ENCODE data around the gene CRYBB1. TPM values are rescaled to one million over a fixed set of nuclear protein-coding genes. Genes with fewer than 3 reads are reported as not detected.
"Not testable (repeated sequence)": the region's sequence is repeated elsewhere in the genome, so short reads cannot be mapped to it uniquely, and the experiment has no call there.

The CRYBB1 gene
- total RNA-seq, 1 experiment from 2014 or later, result not detected

GRCh38 chr22:26623984-26624383, 6.2 kb upstream of the CRYBB1 start:
- DNase-seq (ENCODE audit: low read depth in 1 of 2, low spot score in 2 of 2), result no peak
- Histone ChIP-seq H3K9me3 (replicated peaks) (no peaks in the 10 kb centered on the region), H3K27me3 (replicated peaks) (no peaks in the 10 kb centered on the region), H3K4me3 (no peak overlapping the region), H3K4me1 (replicated peaks) (no peaks in the 10 kb centered on the region), H3K27ac (no peak overlapping the region), H3K36me3 (no peaks in the 10 kb centered on the region)

- Histone ChIP-seq H3K36me3 (no peaks in the 10 kb centered on the region), H3K27me3 (replicated peaks) (no peaks in the 10 kb centered on the region), H3K9me3 (replicated peaks) (no peaks in the 10 kb centered on the region), H3K4me1 (replicated peaks) (no peaks in the 10 kb centered on the region), H3K4me3 (no peak within 1 kb of the TSS), H3K27ac (no peak within 1 kb of the TSS)
- DNase-seq (ENCODE audit: low read depth in 1 of 2, low spot score in 2 of 2), result no peak
Measured at GRCh38 chr22:26621663-26622062, 3.8 kb upstream of the CRYBB1 start, which contains the start of gene CRYBA4. TSS of gene CRYBA4 (plus strand) at chr22:26621963. CDS start at chr22:26622597, 634 bp downstream.

GRCh38 chr22:26620197-26620596, 2.4 kb upstream of the CRYBB1 start:
- H3K36me3 ChIP-seq, result no peaks in the 10 kb centered on the region
- no peak overlapping the region for H3K4me3 ChIP-seq
- DNase-seq (ENCODE audit: low read depth in 1 of 2, low spot score in 2 of 2), result no peak
- no peaks in the 10 kb centered on the region for H3K27me3 ChIP-seq (replicated peaks)
- H3K27ac ChIP-seq, result no peak overlapping the region
- H3K4me1 ChIP-seq (replicated peaks), result no peaks in the 10 kb centered on the region
- H3K9me3 ChIP-seq (replicated peaks), result no peaks in the 10 kb centered on the region

- H3K27me3 ChIP-seq (replicated peaks), result no peaks in the 10 kb centered on the region
- H3K27ac ChIP-seq, result no peak overlapping the region
- no peaks in the 10 kb centered on the region for H3K36me3 ChIP-seq
- no peaks in the 10 kb centered on the region for H3K9me3 ChIP-seq (replicated peaks)
- no peak overlapping the region for H3K4me3 ChIP-seq
- no peak for DNase-seq (ENCODE audit: low read depth in 1 of 2, low spot score in 2 of 2)
- no peaks in the 10 kb centered on the region for H3K4me1 ChIP-seq (replicated peaks)
Measured at GRCh38 chr22:26619510-26619909, 1.7 kb upstream of the CRYBB1 start.

GRCh38 chr22:26618455-26618854, 628 bp upstream of the CRYBB1 start:
- DNase-seq (ENCODE audit: low read depth in 1 of 2, low spot score in 2 of 2), result no peak

GRCh38 chr22:26616650-26617049, 1.2 kb downstream of the CRYBB1 start:
- H3K27ac ChIP-seq, result no peak overlapping the region
- no peaks in the 10 kb centered on the region for H3K27me3 ChIP-seq (replicated peaks)
- DNase-seq (ENCODE audit: low read depth in 1 of 2, low spot score in 2 of 2), result no peak
- no peaks in the 10 kb centered on the region for H3K9me3 ChIP-seq (replicated peaks)
- H3K4me3 ChIP-seq, result no peak overlapping the region
- no peaks in the 10 kb centered on the region for H3K4me1 ChIP-seq (replicated peaks)
- H3K36me3 ChIP-seq, result no peaks in the 10 kb centered on the region

More at GRCh38 chr22:26618455-26618854, 628 bp upstream of the CRYBB1 start:
- no peaks in the 10 kb centered on the region for H3K4me1 ChIP-seq (replicated peaks)
- no peak overlapping the region for H3K27ac ChIP-seq
- H3K4me3 ChIP-seq, result no peak overlapping the region
- H3K36me3 ChIP-seq, result no peaks in the 10 kb centered on the region
- H3K27me3 ChIP-seq (replicated peaks), result no peaks in the 10 kb centered on the region
- H3K9me3 ChIP-seq (replicated peaks), result no peaks in the 10 kb centered on the region

GRCh38 chr22:26615830-26616435, 1.9 kb downstream of the CRYBB1 start:
- H3K36me3 ChIP-seq, result no peaks in the 10 kb centered on the region
- no peaks in the 10 kb centered on the region for H3K9me3 ChIP-seq (replicated peaks)
- no peak for DNase-seq (ENCODE audit: low read depth in 1 of 2, low spot score in 2 of 2)
- H3K4me3 ChIP-seq, result no peak overlapping the region
- no peaks in the 10 kb centered on the region for H3K27me3 ChIP-seq (replicated peaks)
- no peak overlapping the region for H3K27ac ChIP-seq
- H3K4me1 ChIP-seq (replicated peaks), result peaks cover 2% of the 10 kb centered on the region

- Histone ChIP-seq H3K27ac (no peak overlapping the region), H3K27me3 (replicated peaks) (no peaks in the 10 kb centered on the region), H3K4me1 (replicated peaks) (peaks cover 10% of the 10 kb centered on the region), H3K36me3 (no peaks in the 10 kb centered on the region), H3K9me3 (replicated peaks) (no peaks in the 10 kb centered on the region), H3K4me3 (no peak overlapping the region)
- DNase-seq (ENCODE audit: low read depth in 1 of 2, low spot score in 2 of 2), result no peak
Measured at GRCh38 chr22:26615149-26615548, 2.7 kb downstream of the CRYBB1 start.

GRCh38 chr22:26614322-26614721, 3.5 kb downstream of the CRYBB1 start:
- no peak overlapping the region for H3K27ac ChIP-seq
- H3K9me3 ChIP-seq (replicated peaks), result no peaks in the 10 kb centered on the region
- no peaks in the 10 kb centered on the region for H3K27me3 ChIP-seq (replicated peaks)
- no peaks in the 10 kb centered on the region for H3K36me3 ChIP-seq
- H3K4me3 ChIP-seq, result no peak overlapping the region
- peaks cover 15% of the 10 kb centered on the region for H3K4me1 ChIP-seq (replicated peaks)
- no peak for DNase-seq (ENCODE audit: low read depth in 1 of 2, low spot score in 2 of 2)

- not testable (repeated sequence) for H3K36me3 ChIP-seq
- H3K4me1 ChIP-seq (replicated peaks), result peaks cover 15% of the 10 kb centered on the region
Measured at GRCh38 chr22:26613753-26614152, 4.1 kb downstream of the CRYBB1 start.

GRCh38 chr22:26612652-26613051, 5.2 kb downstream of the CRYBB1 start:
- no peak for DNase-seq (ENCODE audit: low read depth in 1 of 2, low spot score in 2 of 2)
- Histone ChIP-seq H3K27ac (no peak overlapping the region), H3K27me3 (replicated peaks) (no peaks in the 10 kb centered on the region), H3K36me3 (no peaks in the 10 kb centered on the region), H3K9me3 (replicated peaks) (no peaks in the 10 kb centered on the region), H3K4me1 (replicated peaks) (peaks cover 15% of the 10 kb centered on the region), H3K4me3 (no peak overlapping the region)

More at GRCh38 chr22:26613753-26614152, 4.1 kb downstream of the CRYBB1 start:
- H3K27ac ChIP-seq; H3K27me3 ChIP-seq (replicated peaks); H3K4me3 ChIP-seq; H3K9me3 ChIP-seq (replicated peaks); DNase-seq (ENCODE audit: low read depth in 1 of 2, low spot score in 2 of 2): not testable (repeated sequence)

GRCh38 chr22:26610996-26611395, 6.8 kb downstream of the CRYBB1 start:
- H3K9me3 ChIP-seq (replicated peaks), result no peaks in the 10 kb centered on the region
- no peaks in the 10 kb centered on the region for H3K36me3 ChIP-seq
- peaks cover 19% of the 10 kb centered on the region for H3K4me1 ChIP-seq (replicated peaks)
- H3K27ac ChIP-seq, result 0 out of 2 replicates have a peak overlapping the region, but pooled peaks have one; percentile 2
- DNase-seq (ENCODE audit: low read depth in 1 of 2, low spot score in 2 of 2), result peak in 1 of 2 experiments; percentile 30
- H3K4me3 ChIP-seq, result no peak overlapping the region
- H3K27me3 ChIP-seq (replicated peaks), result no peaks in the 10 kb centered on the region

- DNase-seq (ENCODE audit: low read depth in 1 of 2, low spot score in 2 of 2), result peak; percentile 82 to 86
- Histone ChIP-seq H3K4me3 (no peak overlapping the region), H3K36me3 (no peaks in the 10 kb centered on the region), H3K9me3 (replicated peaks) (no peaks in the 10 kb centered on the region), H3K27ac (peak overlapping the region; percentile 56), H3K4me1 (replicated peaks) (peaks cover 19% of the 10 kb centered on the region), H3K27me3 (replicated peaks) (no peaks in the 10 kb centered on the region)
Measured at GRCh38 chr22:26610072-26610958, 7.5 kb downstream of the CRYBB1 start.

- Histone ChIP-seq H3K4me1 (replicated peaks) (peaks cover 23% of the 10 kb centered on the region), H3K9me3 (replicated peaks) (no peaks in the 10 kb centered on the region), H3K27me3 (replicated peaks) (no peaks in the 10 kb centered on the region), H3K36me3 (no peaks in the 10 kb centered on the region), H3K27ac (no peak overlapping the region), H3K4me3 (no peak overlapping the region)
- no peak for DNase-seq (ENCODE audit: low read depth in 1 of 2, low spot score in 2 of 2)
Measured at GRCh38 chr22:26609287-26609686, 8.5 kb downstream of the CRYBB1 start.

Data from SJSA1 (cell line).